ENCODE measurements around the gene GPR32.

Gene GPR32

GRCh38 chr19:50784710-50785109, 14.4 kb downstream of the GPR32 start:
- DNase-seq: no peak

- no peak for DNase-seq
These were observed 15.1 kb downstream of the GPR32 start for GRCh38 chr19:50785329-50785728.

GRCh38 chr19:50790396-50790795, 20.1 kb downstream of the GPR32 start, which contains the start of gene ACP4:
TSS of gene ACP4 (plus strand) at chr19:50790415. CDS start at chr19:50790415, 0 bp downstream.
- DNase-seq: no peak

GRCh38 chr19:50790922-50791467, 20.7 kb downstream of the GPR32 start:
- no peak for DNase-seq

- DNase-seq: no peak
These were observed 21.5 kb downstream of the GPR32 start for GRCh38 chr19:50791594-50792271.

GRCh38 chr19:50792272-50793250, 22.3 kb downstream of the GPR32 start:
- no peak for DNase-seq

GRCh38 chr19:50793558-50794065, 23.3 kb downstream of the GPR32 start:
- no peak for DNase-seq

- DNase-seq: no peak
These were observed 24.0 kb downstream of the GPR32 start for GRCh38 chr19:50794074-50794875.

- DNase-seq: no peak
These were observed 24.8 kb downstream of the GPR32 start for GRCh38 chr19:50794876-50795663.

- DNase-seq: no peak
These were observed 25.4 kb downstream of the GPR32 start for GRCh38 chr19:50795664-50796073.

GRCh38 chr19:50796128-50796633, 25.9 kb downstream of the GPR32 start:
- DNase-seq: no peak

GRCh38 chr19:50796634-50797428, 26.6 kb downstream of the GPR32 start:
- no peak for DNase-seq

- no peak for DNase-seq
These were observed 27.1 kb downstream of the GPR32 start for GRCh38 chr19:50797429-50797780.

GRCh38 chr19:50797781-50798658, 27.8 kb downstream of the GPR32 start:
- DNase-seq: no peak

- DNase-seq: no peak
These were observed 28.6 kb downstream of the GPR32 start for GRCh38 chr19:50798659-50799546.

GRCh38 chr19:50799547-50799851, 29.2 kb downstream of the GPR32 start:
- DNase-seq: no peak

GRCh38 chr19:50801107-50801506, 30.8 kb downstream of the GPR32 start:
- DNase-seq: no peak

GRCh38 chr19:50803633-50804419, 33.6 kb downstream of the GPR32 start:
- DNase-seq: no peak

Data from CD4-positive, alpha-beta T cell treated with Interleukin-4 for 4 hours (primary cell).